ENCODE results near the gene ALDH1L2.

- TF ChIP-seq EZH2 (IDR thresholded peaks at IDR 0.05; ENCODE audit: low read length, unreplicated experiment): no peak
- no peak for TF ChIP-seq CTCF (conservative IDR thresholded peaks at IDR 0.05; ENCODE audit: low read depth, low read length)
- no peak for TF ChIP-seq EZH2phosphoT487 (IDR thresholded peaks at IDR 0.05; ENCODE audit: borderline replicate concordance, low read length)
These were observed 32.7 kb upstream of the ALDH1L2 start for GRCh38 chr12:105116969-105117368.
